Caco-2 (cell line): ENCODE data around the gene TFDP2. TPM values are rescaled to one million over a fixed set of nuclear protein-coding genes. Genes with fewer than 3 reads are reported as not detected.

ENCODE experiments used
- BruUV-seq: library from RNA; stranded (reverse); fragments of 400-500 nt; replicated peaks from 2 replicates; lab custom pipeline; 2021; lab: Mats Ljungman, UMichigan
- CTCF ChIA-PET: fragments of 300-600 bp; sonication (Branson Sonifier 250); formaldehyde crosslinking; loops from one replicate; lab custom pipeline; 2022; ENCODE audit warnings: antibody characterized with exemption; lab: Charles Lee
- POLR2A ChIA-PET: fragments of 300-600 bp; sonication (Branson Sonifier 250); formaldehyde crosslinking; loops from one replicate; lab custom pipeline; 2022; ENCODE audit warnings: antibody characterized with exemption; lab: Charles Lee
- DNase-seq, 2 experiments: peaks; one replicate each; pipeline versions ENCODE4 v3.0.0 to v3.0.0-alpha.2; 2020 to 2022
- H3K27me3 ChIP-seq: replicated peaks from 2 replicates; pipeline ENCODE4 v1.6.0; 2011; ENCODE audit warnings: low read length; ENCODE audit not compliant: control insufficient read depth, insufficient read depth
- H3K36me3 ChIP-seq: 2 replicates; pipeline ENCODE4 v1.5.1; 2011; ENCODE audit warnings: low read length; ENCODE audit not compliant: control insufficient read depth, insufficient read depth
- H3K4me1 ChIP-seq: fragments of 250-450 bp; sonication (Bioruptor Pico); 2 replicates; pipeline ENCODE4 v1.5.1; 2020; ENCODE audit warnings: mild to moderate bottlenecking
- H3K4me3 ChIP-seq: 2 replicates; pipeline ENCODE4 v1.5.1; 2011; ENCODE audit warnings: low read depth, mild to moderate bottlenecking, control low read depth, low read length
- H3K9me3 ChIP-seq: fragments of 250-450 bp; sonication (Bioruptor Pico); 2 replicates; pipeline ENCODE4 v1.5.1; 2020; ENCODE audit warnings: mild to moderate bottlenecking, moderate library complexity
- H3K27ac Mint-ChIP-seq: one replicate; pipeline ENCODE4 v1.8.0; 2022; ENCODE audit warnings: mixed read lengths; ENCODE audit not compliant: unreplicated experiment
- H3K27me3 Mint-ChIP-seq: one replicate; pipeline ENCODE4 v1.8.0; 2022; ENCODE audit warnings: mixed read lengths; ENCODE audit not compliant: insufficient read depth, unreplicated experiment
- H3K36me3 Mint-ChIP-seq: one replicate; pipeline ENCODE4 v1.8.0; 2022; ENCODE audit warnings: mild to moderate bottlenecking, mixed read lengths; ENCODE audit not compliant: insufficient read depth, unreplicated experiment
- H3K4me1 Mint-ChIP-seq: one replicate; pipeline ENCODE4 v1.8.0; 2022; ENCODE audit warnings: low read depth, mixed read lengths; ENCODE audit not compliant: unreplicated experiment
- H3K4me3 Mint-ChIP-seq: one replicate; pipeline ENCODE4 v1.8.0; 2022; ENCODE audit warnings: mild to moderate bottlenecking, moderate library complexity, mixed read lengths; ENCODE audit not compliant: unreplicated experiment
- H3K9me3 Mint-ChIP-seq: one replicate; pipeline ENCODE4 v1.8.0; 2022; ENCODE audit warnings: mixed read lengths; ENCODE audit not compliant: unreplicated experiment
- CTCF ChIP-seq, 2 experiments: fragments of 200-600 bp in 1 of 2; IDR thresholded peaks; 1 replicate in 1 of 2; 2 replicates in 1 of 2; pipeline versions ENCODE4 v1.5.1 to v1.8.0; 2011 to 2022; ENCODE audit warnings: antibody characterized with exemption in 1 of 2, control low read depth in 1 of 2, inconsistent platforms in 1 of 2, low read depth in 1 of 2, low read length in 1 of 2, mild to moderate bottlenecking in 1 of 2, moderate library complexity in 1 of 2; ENCODE audit not compliant: insufficient read depth in 1 of 2, severe bottlenecking in 1 of 2, unreplicated experiment in 1 of 2
- intact Hi-C: fragments of 100-400 bp; cut with micrococcal nuclease; formaldehyde crosslinking; loops from one replicate; pipeline ENCODE4 v1.10.0; 2022; ENCODE audit not compliant: unreplicated experiment
- total RNA-seq: library from RNA; stranded (reverse); gene quantifications from 2 replicates; pipeline ENCODE4 v1.2.3, GENCODE V29; 2022

TFDP2 gene
- total RNA-seq, 1 experiment from 2014 or later = 38.6 TPM

GRCh38 chr3:141963301-141963700 is 186.0 kb downstream of the TFDP2 start:
- Histone ChIP-seq H3K4me3 (no peak overlapping the region), H3K36me3 (no peaks in the 10 kb centered on the region; the same call in 1 of the 2 replicates), H3K9me3 (no peaks in the 10 kb centered on the region), H3K27me3 (no peaks in the 10 kb centered on the region), H3K4me1 (no peaks in the 10 kb centered on the region)
- Mint-ChIP-seq H3K4me3 (no peak overlapping the region), H3K36me3 (peaks cover 6% of the 10 kb centered on the region), H3K4me1 (no peaks in the 10 kb centered on the region), H3K27ac (no peak overlapping the region), H3K9me3 (no peaks in the 10 kb centered on the region), H3K27me3 (no peaks in the 10 kb centered on the region)
- BruUV-seq = no TSS peak
- ChIA-PET POLR2A (no interaction called here), CTCF (no interaction called here)
- DNase-seq = no peak
- TF ChIP-seq CTCF (IDR thresholded peaks at IDR 0.05; ENCODE audit: insufficient read depth in 1 of 2, low read depth in 1 of 2, low read length in 1 of 2, severe bottlenecking in 1 of 2, unreplicated experiment in 1 of 2) = no peak
- intact Hi-C loops = no loop called here

GRCh38 chr3:141960731-141961130 is 188.6 kb downstream of the TFDP2 start:
- H3K27me3 Mint-ChIP-seq = no peaks in the 10 kb centered on the region
- no peak for TF ChIP-seq CTCF (IDR thresholded peaks at IDR 0.05; ENCODE audit: insufficient read depth in 1 of 2, low read depth in 1 of 2, low read length in 1 of 2, severe bottlenecking in 1 of 2, unreplicated experiment in 1 of 2)
- CTCF ChIA-PET = interaction anchor here (1.2 kb wide), 1 partner anchor 85 kb away, joined by 3 read pairs; no protein-coding TSS in a partner anchor

GRCh38 chr3:141959589-141960554 is 189.5 kb downstream of the TFDP2 start:
- Mint-ChIP-seq H3K36me3 (peaks cover 6% of the 10 kb centered on the region), H3K4me3 (no peak overlapping the region)
- CTCF ChIA-PET = interaction anchor here (0.6 to 1.2 kb wide), 2 partner anchors 84 to 258 kb away, joined by 3 to 5 read pairs; no protein-coding TSS in a partner anchor

More at GRCh38 chr3:141960731-141961130, 188.6 kb downstream of the TFDP2 start:
- no peaks in the 10 kb centered on the region for H3K9me3 Mint-ChIP-seq
- BruUV-seq = no TSS peak
- Histone ChIP-seq H3K9me3 (no peaks in the 10 kb centered on the region), H3K4me1 (no peaks in the 10 kb centered on the region), H3K27me3 (no peaks in the 10 kb centered on the region), H3K4me3 (no peak overlapping the region), H3K36me3 (no peaks in the 10 kb centered on the region; the same call in 1 of the 2 replicates)
- H3K36me3 Mint-ChIP-seq = peaks cover 6% of the 10 kb centered on the region
- no peak overlapping the region for H3K27ac Mint-ChIP-seq
- no peak for DNase-seq
- H3K4me1 Mint-ChIP-seq = no peaks in the 10 kb centered on the region
- no peak overlapping the region for H3K4me3 Mint-ChIP-seq
- intact Hi-C loops = no loop called here
- POLR2A ChIA-PET = no interaction called here

More at GRCh38 chr3:141959589-141960554, 189.5 kb downstream of the TFDP2 start:
- Histone ChIP-seq H3K9me3 (no peaks in the 10 kb centered on the region), H3K4me3 (no peak overlapping the region), H3K4me1 (no peaks in the 10 kb centered on the region), H3K27me3 (no peaks in the 10 kb centered on the region), H3K36me3 (no peaks in the 10 kb centered on the region; the same call in 1 of the 2 replicates)
- BruUV-seq = no TSS peak
- intact Hi-C loops = no loop called here
- Mint-ChIP-seq H3K27me3 (no peaks in the 10 kb centered on the region), H3K4me1 (no peaks in the 10 kb centered on the region), H3K9me3 (no peaks in the 10 kb centered on the region), H3K27ac (no peak overlapping the region)
- DNase-seq = no peak
- POLR2A ChIA-PET = no interaction called here
- no peak for TF ChIP-seq CTCF (IDR thresholded peaks at IDR 0.05; ENCODE audit: insufficient read depth in 1 of 2, low read depth in 1 of 2, low read length in 1 of 2, severe bottlenecking in 1 of 2, unreplicated experiment in 1 of 2)
